HG03378 (cell line): ENCODE results near the gene PAK5.
"Not testable (repeated sequence)": the region's sequence is repeated elsewhere in the genome, so short reads cannot be mapped to it uniquely, and the experiment has no call there.

Experiments used
- ATAC-seq: cut with Tn5 transposase; IDR thresholded peaks from one replicate; pipeline ENCODE4 v1.9.1; 2021; ENCODE audit warnings: mild to moderate bottlenecking, moderate library complexity; ENCODE audit not compliant: unreplicated experiment

Gene PAK5

DNA sequence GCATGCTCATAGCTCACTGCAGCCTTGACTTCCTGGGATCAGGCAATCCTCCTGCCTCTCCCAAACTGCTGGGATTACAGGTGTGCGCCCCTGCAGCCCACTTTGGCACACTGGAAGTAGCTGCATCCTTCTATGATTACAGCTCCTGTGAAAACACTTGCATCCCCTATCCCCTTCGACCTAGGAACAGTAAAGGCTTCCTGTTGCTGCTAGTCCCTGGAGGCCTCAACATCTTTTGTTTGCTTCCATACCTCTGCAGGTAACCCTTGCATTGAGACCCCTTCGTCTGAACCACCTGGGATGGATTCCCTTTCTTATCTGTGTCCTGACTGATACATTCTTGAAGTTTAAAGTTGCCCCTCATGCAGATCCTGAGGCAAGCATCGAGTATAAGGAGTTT lies 152.4 kb downstream of the PAK5 start:
- no peak for ATAC-seq

DNA sequence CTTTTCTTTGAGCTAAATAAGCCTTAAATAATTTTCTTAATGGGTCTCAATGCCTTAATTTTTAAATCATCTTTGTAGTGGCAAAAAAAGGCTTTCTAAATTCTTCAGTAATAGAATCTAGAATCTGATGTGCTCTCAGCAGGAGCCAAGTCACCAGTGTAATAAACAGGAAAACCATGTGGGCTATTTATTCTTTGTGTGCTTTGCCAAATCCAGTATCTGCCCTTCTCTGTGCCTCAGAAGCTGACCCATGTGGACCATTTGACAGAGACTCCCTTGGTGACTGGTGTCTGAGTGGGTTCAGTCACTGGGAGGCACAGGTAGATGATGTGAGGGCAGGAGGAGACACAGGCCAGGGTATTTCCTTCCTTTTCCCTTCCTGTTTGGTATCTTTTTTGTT lies 152.9 kb downstream of the PAK5 start:
- no peak for ATAC-seq

DNA sequence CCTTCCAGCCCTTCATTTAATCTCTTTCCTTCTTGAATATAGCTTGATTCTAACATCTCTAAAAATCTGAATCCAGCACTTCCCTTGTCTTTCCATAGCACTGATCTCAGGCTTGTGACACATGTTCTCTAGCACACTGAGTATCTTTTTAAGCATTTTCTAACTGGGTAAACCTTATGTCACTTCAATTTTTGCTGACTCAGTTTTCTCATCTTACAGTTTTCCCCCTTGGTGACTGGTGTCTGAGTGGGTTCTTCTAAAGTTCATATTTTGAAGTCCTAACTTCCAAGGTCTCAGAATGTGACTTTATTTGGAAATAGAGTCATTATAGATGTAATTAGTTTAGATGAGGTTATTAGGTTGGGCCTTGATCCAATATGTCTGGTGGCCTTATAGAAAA lies 153.9 kb downstream of the PAK5 start:
- ATAC-seq, result no peak

DNA sequence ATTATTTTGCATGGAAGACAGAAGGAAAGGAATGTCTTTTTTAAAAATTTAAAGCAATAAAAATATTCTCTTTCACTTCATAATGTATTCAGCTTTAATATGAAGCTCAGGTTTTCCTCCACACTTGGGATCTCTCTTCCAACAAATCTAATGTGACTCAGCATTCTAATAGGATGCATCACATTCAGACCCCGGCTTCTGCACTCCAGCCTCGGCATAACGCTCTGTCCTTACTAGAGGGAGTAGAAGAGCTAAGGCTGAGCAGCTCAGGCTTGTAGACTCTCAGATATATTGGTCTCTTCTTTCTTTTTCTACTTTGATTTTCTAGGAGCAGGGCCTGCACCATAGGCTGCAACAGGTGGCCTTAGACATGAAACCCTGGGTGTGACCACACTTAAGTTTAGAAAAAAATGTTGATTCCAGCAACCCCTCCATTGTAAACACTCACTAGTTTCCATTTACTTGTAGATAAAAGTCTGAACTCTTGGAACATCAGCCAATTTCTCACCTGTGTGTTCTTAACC lies 161.7 kb downstream of the PAK5 start:
- ATAC-seq, result no peak

DNA sequence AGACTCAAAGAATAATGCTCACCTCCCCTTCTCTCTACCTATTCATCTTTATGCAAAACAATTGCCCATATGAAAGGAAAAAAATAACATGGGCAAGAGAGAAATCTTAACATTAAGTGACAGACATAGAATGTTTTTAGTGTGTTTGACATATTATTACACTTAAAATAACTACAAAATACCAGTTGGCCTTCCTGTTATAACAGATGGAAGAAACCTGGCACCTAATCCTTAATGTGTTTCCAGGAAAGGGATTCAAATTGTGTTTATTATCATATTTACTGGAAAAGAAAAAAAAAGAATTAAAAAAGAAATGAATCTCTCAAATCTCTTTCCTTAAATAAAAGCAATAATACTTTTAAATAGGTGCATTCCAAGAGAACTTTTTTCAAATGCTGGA lies 165.9 kb downstream of the PAK5 start:
- ATAC-seq, result no peak

DNA sequence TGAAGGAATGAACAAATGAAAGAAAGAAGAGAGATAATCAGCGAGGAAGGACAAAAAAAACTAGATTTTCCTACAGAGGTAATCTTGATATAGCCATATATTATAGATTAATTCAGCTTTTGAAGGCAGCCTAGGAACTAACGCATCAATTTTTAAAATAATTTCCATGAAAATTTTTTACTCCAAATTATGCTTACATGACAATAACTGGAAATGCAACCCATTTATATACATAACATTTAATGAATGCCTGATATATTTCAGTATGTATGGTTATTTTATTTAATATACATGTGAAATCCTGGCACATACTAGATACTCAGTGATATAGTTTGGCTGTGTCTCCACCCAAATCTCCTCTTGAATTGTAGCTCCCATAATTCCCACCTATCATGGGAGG lies 166.8 kb downstream of the PAK5 start:
- ATAC-seq, result no peak

DNA sequence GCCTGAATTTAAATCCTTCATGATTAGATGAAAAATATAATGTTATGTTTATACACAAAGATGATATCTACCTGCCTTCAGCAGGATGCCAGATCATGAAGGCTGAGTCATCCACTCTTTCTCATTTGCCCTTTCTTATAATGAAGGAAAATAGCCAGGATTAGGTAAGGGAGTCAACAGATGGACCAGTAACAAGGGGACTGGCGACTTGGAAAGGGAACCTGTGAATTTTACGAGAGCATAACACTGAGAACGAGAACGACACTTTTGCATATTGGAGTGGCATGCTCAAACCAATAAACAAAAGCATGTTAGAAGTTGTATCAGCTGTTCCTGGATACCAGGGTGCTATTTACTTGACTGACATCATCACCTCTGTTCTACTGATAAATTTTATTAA lies 170.5 kb downstream of the PAK5 start:
- no peak for ATAC-seq

DNA sequence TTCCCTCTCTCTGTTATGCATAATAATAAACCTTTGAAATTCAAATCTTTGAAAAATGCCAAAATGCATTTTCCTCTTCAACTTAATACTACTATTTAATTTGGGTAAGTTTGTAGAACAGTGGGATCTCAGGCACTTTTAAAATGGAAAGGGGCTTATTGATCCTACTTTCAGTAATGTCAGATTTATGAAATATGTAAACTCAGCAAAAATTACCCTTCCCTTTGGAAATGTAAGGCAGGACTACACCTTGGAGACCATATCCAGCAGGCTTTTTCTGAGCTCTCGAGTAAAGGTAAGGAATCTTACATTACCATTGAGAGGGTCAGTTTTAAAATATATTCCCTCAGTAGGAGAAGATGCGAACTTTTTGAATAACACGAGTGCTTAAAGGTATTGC lies 175.5 kb downstream of the PAK5 start:
- ATAC-seq, result no peak

DNA sequence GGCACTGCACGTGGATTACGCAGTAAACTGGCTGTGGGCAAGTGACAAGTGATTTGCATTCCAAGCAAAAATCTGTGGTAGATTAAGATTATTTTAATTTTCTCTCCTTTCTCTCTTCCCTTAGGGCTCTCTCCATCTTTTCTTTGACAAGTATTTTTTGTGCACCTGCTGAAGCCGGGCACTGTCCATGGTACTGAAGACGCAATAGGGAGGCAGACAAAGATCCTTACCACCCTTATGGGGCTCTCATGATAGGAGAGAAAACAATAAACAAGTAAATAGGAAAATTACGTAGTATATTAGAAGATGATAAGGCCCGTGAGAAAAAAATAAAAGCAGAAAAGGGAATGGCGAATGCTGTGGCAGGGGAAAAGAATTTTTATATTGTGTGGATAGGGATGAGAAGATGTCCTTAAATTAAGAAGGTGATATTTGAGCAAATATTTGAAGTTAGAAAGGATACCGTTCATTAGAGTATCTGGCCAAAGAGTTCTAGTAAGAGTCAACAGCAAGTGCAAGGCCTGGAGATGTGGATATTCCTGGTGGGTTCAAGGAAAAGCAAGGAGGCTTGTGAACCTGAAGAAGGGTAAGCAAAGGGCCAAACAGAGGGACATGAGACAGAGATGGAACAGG lies 178.5 kb downstream of the PAK5 start:
- no peak for ATAC-seq

DNA sequence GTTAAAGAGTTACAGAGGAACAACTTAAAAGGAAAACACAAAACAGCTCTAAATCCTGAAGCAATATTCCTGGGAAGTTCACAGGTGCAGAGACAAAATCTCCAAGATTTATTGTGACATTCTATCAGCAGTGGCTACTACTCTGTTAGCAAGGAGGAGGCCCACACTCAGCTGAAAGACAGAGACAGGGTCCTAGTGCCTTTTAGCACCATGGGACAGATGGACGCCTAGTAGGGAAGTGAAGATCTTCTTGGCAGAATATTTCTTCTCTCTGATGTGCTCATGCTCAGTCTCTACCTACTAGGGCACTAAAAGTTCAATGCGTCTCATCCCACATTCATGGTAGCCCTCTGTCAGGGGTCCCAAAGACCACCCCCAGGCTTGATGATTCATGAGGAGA lies 191.1 kb downstream of the PAK5 start:
- ATAC-seq, result no peak

DNA sequence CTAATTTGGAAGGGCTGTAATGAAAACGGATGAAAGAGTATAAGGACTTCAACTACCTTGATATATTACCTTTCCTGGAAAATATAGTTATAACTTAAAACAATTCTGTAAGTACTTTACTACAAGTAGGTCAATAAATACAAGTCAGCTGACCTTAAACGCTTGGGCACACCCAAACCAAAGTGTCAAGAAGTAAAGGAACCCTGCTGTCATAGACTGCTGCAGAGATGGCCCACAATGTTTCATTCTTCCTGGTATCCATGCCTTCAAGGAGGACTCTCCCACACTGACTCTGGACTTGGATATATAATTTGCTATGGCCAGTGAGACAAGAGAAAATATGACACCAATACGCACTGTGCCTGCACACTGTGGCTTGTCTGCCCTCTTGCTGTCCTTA lies 192.5 kb downstream of the PAK5 start:
- no peak for ATAC-seq

DNA sequence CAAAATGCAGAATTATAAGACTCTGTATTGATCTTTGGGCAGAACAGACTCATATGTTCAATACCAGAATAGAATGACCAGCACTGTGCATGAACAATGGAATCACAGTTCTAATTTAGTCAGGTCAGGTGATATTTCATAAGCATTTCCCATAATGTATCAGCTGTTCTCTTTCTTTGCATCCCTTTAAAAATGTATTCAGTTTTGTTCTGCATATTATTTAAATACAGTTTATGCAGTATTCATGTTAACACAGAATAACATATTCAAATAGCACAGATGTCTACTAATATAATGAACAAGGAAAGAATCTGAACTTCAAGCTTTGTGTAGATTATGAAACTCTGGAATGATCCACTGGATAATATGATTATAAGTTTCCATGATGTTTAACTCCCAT lies 196.0 kb downstream of the PAK5 start:
- ATAC-seq, result no peak

DNA sequence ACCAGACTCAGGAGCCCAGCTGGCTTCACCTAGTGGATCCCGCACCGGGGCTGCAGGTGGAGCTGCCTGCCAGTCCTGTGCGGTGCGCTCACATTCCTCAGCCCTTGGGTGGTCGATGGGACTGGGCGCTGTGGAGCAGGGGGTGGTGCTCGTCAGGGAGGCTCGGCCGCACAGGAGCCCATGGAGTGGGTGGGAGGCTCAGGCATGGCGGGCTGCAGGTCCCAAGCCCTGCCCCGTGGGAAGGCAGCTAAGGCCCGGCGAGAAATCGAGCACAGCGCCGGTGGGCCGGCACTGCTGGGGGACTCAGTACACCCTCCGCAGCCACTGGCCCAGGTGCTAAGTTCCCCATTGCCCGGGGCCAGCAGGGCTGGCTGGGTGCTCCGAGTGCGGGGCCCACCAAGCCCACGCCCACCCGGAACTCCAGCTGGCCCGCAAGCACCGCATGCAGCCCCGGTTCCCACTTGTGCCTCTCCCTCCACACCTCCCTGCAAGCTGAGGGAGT lies 197.3 kb downstream of the PAK5 start:
- ATAC-seq, result not testable (repeated sequence)

DNA sequence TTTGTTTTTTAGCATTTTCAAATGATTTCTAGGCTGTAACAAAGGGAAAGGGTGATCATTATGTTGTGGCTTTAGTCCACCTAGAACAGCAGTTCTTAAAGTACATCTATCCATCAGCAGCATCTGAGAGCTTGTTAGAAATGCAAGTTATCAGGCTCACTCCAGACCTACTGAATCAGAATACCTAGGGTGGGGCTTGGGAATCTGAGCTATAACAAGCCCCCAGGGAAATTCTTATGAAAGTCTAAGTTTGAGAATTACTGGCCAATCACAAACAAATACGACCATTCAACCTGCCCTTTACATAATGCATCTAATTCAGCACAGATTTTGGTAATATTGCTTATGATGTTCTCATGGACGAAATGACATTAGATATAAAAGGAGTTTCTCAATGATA lies 201.0 kb downstream of the PAK5 start:
- ATAC-seq, result no peak

DNA sequence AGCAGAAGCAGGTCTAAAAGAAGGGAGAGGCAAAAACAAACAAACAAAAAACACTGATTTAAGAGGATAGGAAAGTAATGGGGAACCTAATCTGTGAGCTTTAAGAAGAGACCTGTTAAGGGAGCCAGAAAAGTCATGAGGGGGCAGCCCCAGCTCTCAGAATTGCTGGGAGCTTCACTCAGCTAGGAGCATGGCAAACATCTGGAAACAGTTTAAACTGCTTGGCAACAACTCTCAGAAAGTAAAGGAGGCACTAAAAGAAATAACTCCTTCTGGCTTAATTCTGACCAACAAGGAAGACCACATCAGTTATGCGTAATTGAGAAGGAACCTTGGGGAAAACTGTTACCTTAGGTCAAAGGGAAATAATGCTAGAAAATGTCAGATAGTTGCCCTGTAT lies 203.1 kb downstream of the PAK5 start:
- no peak for ATAC-seq

DNA sequence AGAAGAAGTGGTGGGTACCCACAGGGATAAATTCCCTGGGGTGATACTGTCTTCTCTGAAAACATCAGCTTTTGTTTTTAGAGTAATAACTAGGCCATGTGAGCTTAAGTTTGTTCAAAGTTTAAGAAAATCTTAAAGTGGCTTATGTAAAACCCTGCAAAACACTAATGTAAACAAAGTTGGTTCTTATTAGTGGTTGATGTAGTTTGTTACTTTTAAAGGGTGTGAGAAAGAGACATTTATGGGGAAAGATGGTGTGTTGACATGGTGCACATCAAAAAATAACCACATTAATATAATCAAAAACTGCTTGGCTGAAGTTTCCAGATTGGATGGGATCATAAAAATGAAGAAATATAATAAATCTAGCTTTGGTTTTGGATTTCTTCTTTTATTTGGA lies 204.5 kb downstream of the PAK5 start:
- ATAC-seq, result no peak

DNA sequence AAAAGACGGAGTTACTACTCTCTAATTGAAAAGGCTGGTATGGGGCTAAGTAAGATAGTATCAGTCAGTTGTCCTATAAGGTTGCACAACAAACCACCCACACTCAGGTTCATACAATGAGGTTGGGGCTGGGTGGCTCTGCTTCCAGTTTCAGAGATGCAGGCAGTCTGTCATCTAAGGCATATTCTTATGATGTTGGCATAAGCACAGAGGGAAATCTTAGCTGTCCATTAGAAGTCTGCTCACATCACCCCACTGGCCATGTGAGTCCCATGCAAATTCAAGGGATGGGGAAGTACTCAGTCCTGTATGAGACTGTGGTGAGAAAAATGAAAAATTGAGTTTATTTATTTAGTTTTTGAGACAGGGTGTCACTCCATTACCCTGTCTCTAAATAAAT lies 205.9 kb downstream of the PAK5 start:
- no peak for ATAC-seq

DNA sequence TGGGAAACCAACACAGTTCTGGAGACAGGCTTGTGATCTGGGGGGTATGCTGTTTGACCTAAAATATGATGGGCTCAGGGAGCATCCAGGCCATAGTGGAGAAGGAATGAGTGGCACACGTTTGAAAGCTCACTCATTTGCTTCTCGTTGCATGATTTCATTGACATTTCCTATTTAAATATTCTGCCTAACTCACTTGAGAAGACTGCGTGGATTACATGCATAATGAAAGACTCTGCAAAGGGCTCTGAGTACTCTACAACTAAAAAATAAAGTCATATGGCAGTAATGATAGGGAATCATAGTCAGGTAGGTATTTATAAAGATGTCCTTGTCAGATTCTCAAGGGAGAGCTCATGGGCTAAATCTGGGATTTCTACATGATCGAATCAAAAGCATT lies 206.6 kb downstream of the PAK5 start:
- no peak for ATAC-seq

DNA sequence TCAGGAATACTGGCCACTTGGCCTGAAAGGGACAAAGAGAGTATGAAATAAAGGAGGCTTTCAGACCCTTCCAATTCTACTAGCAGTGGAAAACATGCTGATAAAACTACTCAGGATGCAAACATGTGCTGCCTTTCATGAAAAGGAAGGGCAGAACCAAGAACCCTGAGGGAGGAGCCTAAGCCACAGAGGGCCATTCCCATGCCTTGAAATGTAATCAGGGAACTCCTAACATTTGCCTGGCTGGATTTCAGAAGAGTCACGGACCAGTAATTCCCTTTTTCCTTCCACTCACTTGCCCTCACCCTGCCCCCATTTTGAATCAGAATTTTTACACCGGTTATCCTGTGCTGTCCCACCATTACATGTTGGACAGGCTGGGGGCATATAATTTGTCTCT lies 208.3 kb downstream of the PAK5 start:
- no peak for ATAC-seq

DNA sequence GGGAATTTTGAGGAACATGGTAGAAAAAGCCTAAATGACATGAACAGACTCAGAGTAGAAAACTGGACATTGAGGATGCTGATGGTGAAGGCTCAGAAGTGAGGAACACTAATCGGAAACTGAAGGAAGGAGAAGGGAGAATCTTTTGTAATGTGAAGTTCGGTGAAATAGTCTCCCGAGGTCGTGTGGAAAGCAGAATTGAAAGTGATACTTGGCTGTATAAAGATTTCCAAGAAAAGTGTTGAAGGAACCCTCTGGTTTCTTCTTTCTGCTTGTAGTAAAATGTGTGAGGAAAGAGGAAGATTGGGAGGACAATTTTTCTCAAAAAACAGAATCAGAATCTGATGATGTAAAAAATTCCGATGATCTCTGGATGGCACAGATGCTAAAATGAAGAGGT lies 209.0 kb downstream of the PAK5 start:
- no peak for ATAC-seq

DNA sequence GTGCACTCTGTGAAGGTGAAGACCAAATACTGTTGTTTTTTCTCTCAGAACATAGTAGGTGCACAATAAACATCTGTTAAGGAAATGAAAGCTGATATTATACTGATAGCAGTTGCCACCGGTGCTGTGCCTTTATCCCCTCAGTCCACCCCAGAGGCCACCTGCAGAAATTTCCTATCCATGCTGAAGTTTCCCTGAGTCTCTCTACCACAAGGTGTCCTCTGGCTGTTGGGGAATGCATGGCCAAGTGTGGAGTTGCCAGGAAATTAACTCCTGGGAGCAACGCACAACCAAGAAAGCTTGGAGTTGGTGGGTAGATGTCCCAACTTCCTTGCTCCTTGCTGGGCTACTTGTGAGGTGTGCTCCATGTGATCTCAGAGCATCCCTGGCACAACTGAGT lies 210.3 kb downstream of the PAK5 start:
- ATAC-seq, result no peak

DNA sequence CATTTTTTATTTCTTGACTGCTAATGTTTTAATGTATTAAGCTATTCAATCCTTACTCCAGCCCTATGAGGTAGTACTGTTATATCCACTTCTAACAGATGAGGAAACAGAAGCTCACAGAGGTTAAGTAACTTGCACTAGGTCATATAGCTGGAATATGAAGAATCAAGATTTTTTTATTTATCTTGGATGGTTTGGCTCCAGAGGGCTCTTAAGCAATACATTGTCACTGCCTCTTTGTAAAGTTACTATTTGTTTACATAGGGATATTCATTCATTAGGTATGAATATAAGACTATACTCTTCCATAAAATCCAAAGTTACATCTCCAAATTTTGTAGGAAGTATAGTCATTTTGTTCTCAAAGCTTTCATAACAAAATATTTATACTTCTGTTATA lies 210.7 kb downstream of the PAK5 start:
- ATAC-seq, result no peak

DNA sequence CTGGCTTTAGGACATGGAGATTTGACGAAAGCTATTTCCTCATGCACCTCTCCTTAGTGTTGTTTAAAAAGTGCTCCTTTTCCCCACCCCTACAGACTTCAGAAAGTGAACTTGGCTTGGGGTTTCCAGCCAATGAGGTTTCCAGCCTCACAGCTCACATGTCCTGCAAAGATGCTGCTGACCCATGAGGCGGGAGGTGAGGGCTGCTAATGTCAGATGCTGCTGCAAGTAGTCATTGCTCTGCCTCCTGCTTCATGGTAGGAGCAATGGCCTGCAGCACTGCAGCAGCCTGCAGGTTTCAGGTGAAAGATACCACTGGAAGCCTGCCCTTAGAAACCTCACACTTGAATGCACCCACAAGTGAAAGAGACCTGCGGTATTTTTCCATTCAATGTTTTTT lies 211.7 kb downstream of the PAK5 start:
- ATAC-seq, result no peak
